ENCODE measurements around the gene AP1S3. TPM values are rescaled to one million over a fixed set of nuclear protein-coding genes. Genes with fewer than 3 reads are reported as not detected.

Gene AP1S3
- total and polyA plus RNA-seq, 4 donors: 4.6 to 14.2 (median 6.5) TPM

- Histone ChIP-seq H3K27ac (ENCODE audit: low read depth in 1 of 2, low read length in 1 of 2) (no peak overlapping the region), H3K36me3 (ENCODE audit: control insufficient read depth in 4 of 4, insufficient read depth in 4 of 4, low read length in 4 of 4) (no peaks in the 10 kb centered on the region), H3K9me3 (ENCODE audit: control insufficient read depth in 4 of 4, insufficient read depth in 3 of 4, low read length in 3 of 4) (no peaks in the 10 kb centered on the region), H3K4me3 (no peak overlapping the region), H3K27me3 (ENCODE audit: control insufficient read depth in 3 of 3, insufficient read depth in 3 of 3, low read length in 2 of 3) (no peaks in the 10 kb centered on the region), H3K4me1 (ENCODE audit: control insufficient read depth in 5 of 5, insufficient read depth in 5 of 5, low read length in 5 of 5) (peaks cover 0 to under 1% (median 0%) of the 10 kb centered on the region in 5 donors), H3K9ac (ENCODE audit: insufficient read depth in 1 of 2, low read length in 2 of 2) (no peak overlapping the region)
- ATAC-seq (ENCODE audit: insufficient read depth, low FRiP score) (no peak), DNase-seq (no peak)
- TF ChIP-seq CTCF (IDR thresholded peaks at IDR 0.05; ENCODE audit: control extremely low read depth, extremely low read depth): no peak
- 71 to 86% methylated on average over 4 of the region's 4 CpGs for WGBS, 2 donors
Measured at GRCh38 chr2:223826995-223827394, 10.4 kb downstream of the AP1S3 start.

GRCh38 chr2:223824301-223824700 is 13.1 kb downstream of the AP1S3 start:
- H3K9me3 ChIP-seq (ENCODE audit: control insufficient read depth in 4 of 4, insufficient read depth in 3 of 4, low read length in 3 of 4): no peaks in the 10 kb centered on the region
- no peaks in the 10 kb centered on the region for H3K27me3 ChIP-seq (ENCODE audit: control insufficient read depth in 3 of 3, insufficient read depth in 3 of 3, low read length in 2 of 3)
- H3K27ac ChIP-seq (ENCODE audit: low read depth in 1 of 2, low read length in 1 of 2): no peak overlapping the region
- 97% methylated on average over 8 of the region's 8 CpGs for WGBS, 2 donors
- TF ChIP-seq CTCF (IDR thresholded peaks at IDR 0.05; ENCODE audit: control extremely low read depth, extremely low read depth): no peak
- DNase-seq (no peak), ATAC-seq (ENCODE audit: insufficient read depth, low FRiP score) (no peak)
- no peak overlapping the region for H3K9ac ChIP-seq (ENCODE audit: insufficient read depth in 1 of 2, low read length in 2 of 2)
- H3K36me3 ChIP-seq (ENCODE audit: control insufficient read depth in 4 of 4, insufficient read depth in 4 of 4, low read length in 4 of 4): no peaks in the 10 kb centered on the region
- no peak overlapping the region for H3K4me3 ChIP-seq
- no peaks in the 10 kb centered on the region for H3K4me1 ChIP-seq (ENCODE audit: control insufficient read depth in 5 of 5, insufficient read depth in 5 of 5, low read length in 5 of 5)

- DNase-seq (no peak), ATAC-seq (ENCODE audit: insufficient read depth, low FRiP score) (no peak)
- H3K36me3 ChIP-seq (ENCODE audit: control insufficient read depth in 4 of 4, insufficient read depth in 4 of 4, low read length in 4 of 4): no peaks in the 10 kb centered on the region
- no peak overlapping the region for H3K27ac ChIP-seq (ENCODE audit: low read depth in 1 of 2, low read length in 1 of 2)
- H3K9me3 ChIP-seq (ENCODE audit: control insufficient read depth in 4 of 4, insufficient read depth in 3 of 4, low read length in 3 of 4): no peaks in the 10 kb centered on the region
- no peak overlapping the region for H3K4me3 ChIP-seq
- H3K27me3 ChIP-seq (ENCODE audit: control insufficient read depth in 3 of 3, insufficient read depth in 3 of 3, low read length in 2 of 3): no peaks in the 10 kb centered on the region
- H3K9ac ChIP-seq (ENCODE audit: insufficient read depth in 1 of 2, low read length in 2 of 2): no peak overlapping the region
- no peaks in the 10 kb centered on the region for H3K4me1 ChIP-seq (ENCODE audit: control insufficient read depth in 5 of 5, insufficient read depth in 5 of 5, low read length in 5 of 5)
- no peak for TF ChIP-seq CTCF (IDR thresholded peaks at IDR 0.05; ENCODE audit: control extremely low read depth, extremely low read depth)
Measured at GRCh38 chr2:223822818-223823217, 14.6 kb downstream of the AP1S3 start.

GRCh38 chr2:223820549-223820948 is 16.8 kb downstream of the AP1S3 start:
- no peak for ATAC-seq (ENCODE audit: insufficient read depth, low FRiP score)
- Histone ChIP-seq H3K27ac (ENCODE audit: low read depth in 1 of 2, low read length in 1 of 2) (no peak overlapping the region), H3K9me3 (ENCODE audit: control insufficient read depth in 4 of 4, insufficient read depth in 3 of 4, low read length in 3 of 4) (no peaks in the 10 kb centered on the region), H3K27me3 (ENCODE audit: control insufficient read depth in 3 of 3, insufficient read depth in 3 of 3, low read length in 2 of 3) (no peaks in the 10 kb centered on the region), H3K4me1 (ENCODE audit: control insufficient read depth in 5 of 5, insufficient read depth in 5 of 5, low read length in 5 of 5) (peaks cover 0 to 3% (median 0%) of the 10 kb centered on the region in 5 donors), H3K9ac (ENCODE audit: insufficient read depth in 1 of 2, low read length in 2 of 2) (no peak overlapping the region), H3K4me3 (no peak overlapping the region), H3K36me3 (ENCODE audit: control insufficient read depth in 4 of 4, insufficient read depth in 4 of 4, low read length in 4 of 4) (no peaks in the 10 kb centered on the region)
- no peak for DNase-seq
- WGBS, 2 donors: 66 to 73% methylated on average over 2 of the region's 2 CpGs
- TF ChIP-seq CTCF (IDR thresholded peaks at IDR 0.05; ENCODE audit: control extremely low read depth, extremely low read depth): no peak

All from lung (tissue), 12 donors.